Naive thymus-derived CD4-positive, alpha-beta T cell (primary cell): Measurements from ENCODE around the gene CRKL. TPM values are rescaled to one million over a fixed set of nuclear protein-coding genes. Genes with fewer than 3 reads are reported as not detected.

ENCODE experiments used
- ATAC-seq: fragments of 150-1000 bp; cut with Tn5 transposase; 2 replicates; pipeline ENCODE4 v1.10.0; 2021; ENCODE audit warnings: mild to moderate bottlenecking, moderate library complexity
- CTCF ChIA-PET: fragments of 350-600 bp; sonication (Branson Sonifier 250); formaldehyde crosslinking; loops from one replicate; lab custom pipeline; 2021; ENCODE audit warnings: antibody characterized with exemption; lab: Charles Lee
- POLR2A ChIA-PET: fragments of 350-600 bp; sonication (Branson Sonifier 250); formaldehyde crosslinking; loops from one replicate; lab custom pipeline; 2021; ENCODE audit warnings: antibody characterized with exemption, inconsistent platforms; lab: Charles Lee
- DNase-seq, 9 donors: peaks; one replicate each; pipeline versions ENCODE4 v3.0.0 to v3.0.0-alpha.2; 2020 to 2022; ENCODE audit warnings: mixed read lengths in 1 of 9
- H3K27ac ChIP-seq: one replicate; pipeline ENCODE4 v1.7.0; 2013; ENCODE audit warnings: mild to moderate bottlenecking, low read depth, low read length, moderate library complexity
- H3K27me3 ChIP-seq, 2 donors: one replicate each; pipeline ENCODE4 v1.7.0; 2013; ENCODE audit warnings: low read length in 2 of 2, mild to moderate bottlenecking in 2 of 2, moderate library complexity in 2 of 2; ENCODE audit not compliant: control insufficient read depth in 2 of 2, insufficient read depth in 2 of 2
- H3K36me3 ChIP-seq, 3 experiments: 1 replicate in 2 of 3; 2 replicates in 1 of 3; pipeline ENCODE4 v1.7.0; 2013; ENCODE audit warnings: low read length in 3 of 3, mild to moderate bottlenecking in 3 of 3, moderate library complexity in 1 of 3; ENCODE audit not compliant: insufficient read depth in 3 of 3, control insufficient read depth in 2 of 3
- H3K4me1 ChIP-seq, 2 donors: one replicate each; pipeline ENCODE4 v1.7.0; 2013; ENCODE audit warnings: low read length in 2 of 2, mild to moderate bottlenecking in 2 of 2, moderate library complexity in 1 of 2; ENCODE audit not compliant: control insufficient read depth in 2 of 2, insufficient read depth in 2 of 2
- H3K4me3 ChIP-seq: 2 replicates; pipeline ENCODE4 v1.7.0; 2013; ENCODE audit warnings: mild to moderate bottlenecking, low read length
- H3K9me3 ChIP-seq, 3 experiments: 1 replicate in 2 of 3; 2 replicates in 1 of 3; pipeline ENCODE4 v1.7.0; 2013; ENCODE audit warnings: low read length in 3 of 3; ENCODE audit not compliant: control insufficient read depth in 2 of 3
- H3K27ac Mint-ChIP-seq, 9 donors: one replicate each; pipeline ENCODE4 v1.8.0; 2020 to 2022; ENCODE audit warnings: mixed read lengths in 9 of 9, mild to moderate bottlenecking in 8 of 9, moderate library complexity in 5 of 9, inconsistent platforms in 2 of 9
- H3K27me3 Mint-ChIP-seq, 5 donors: one replicate each; pipeline ENCODE4 v1.8.0; 2021 to 2022; ENCODE audit warnings: mixed read lengths in 5 of 5, mild to moderate bottlenecking in 1 of 5
- H3K36me3 Mint-ChIP-seq, 5 donors: one replicate each; pipeline ENCODE4 v1.8.0; 2020 to 2022; ENCODE audit warnings: mixed read lengths in 5 of 5, mild to moderate bottlenecking in 3 of 5, inconsistent platforms in 1 of 5
- H3K4me1 Mint-ChIP-seq, 7 donors: one replicate each; pipeline ENCODE4 v1.8.0; 2020 to 2022; ENCODE audit warnings: mixed read lengths in 7 of 7, mild to moderate bottlenecking in 3 of 7, inconsistent platforms in 1 of 7
- H3K4me3 Mint-ChIP-seq, 10 donors: one replicate each; pipeline ENCODE4 v1.8.0; 2020 to 2022; ENCODE audit warnings: mild to moderate bottlenecking in 10 of 10, mixed read lengths in 10 of 10, moderate library complexity in 6 of 10, inconsistent platforms in 2 of 10
- H3K9me3 Mint-ChIP-seq, 11 donors: one replicate each; pipeline ENCODE4 v1.8.0; 2020 to 2022; ENCODE audit warnings: mixed read lengths in 11 of 11, mild to moderate bottlenecking in 4 of 11, inconsistent platforms in 1 of 11, moderate library complexity in 1 of 11
- intact Hi-C, 2 donors: fragments of 100-400 bp; cut with micrococcal nuclease; formaldehyde crosslinking; loops; one replicate each; pipeline ENCODE4 v1.15.1; 2023
- polyA plus RNA-seq, 2 donors: library from polyadenylated mRNA; unstranded; fragments of 300-500 nt; fragmentation: Illumina TruSeq; gene quantifications; one replicate each; pipeline ENCODE4 v1.2.3, GENCODE V29; 2021
- total RNA-seq, 6 experiments: library from RNA in 5 of 6; stranded (reverse) in 5 of 6; gene quantifications; 1 replicate in 5 of 6; 2 replicates in 1 of 6; pipeline ENCODE4 v1.2.3 and lab custom pipeline; 2021 to 2026

Gene CRKL
- total and polyA plus RNA-seq, 7 experiments from 2014 or later: 38.9 to 82.7 (median 65.8) TPM

DNA sequence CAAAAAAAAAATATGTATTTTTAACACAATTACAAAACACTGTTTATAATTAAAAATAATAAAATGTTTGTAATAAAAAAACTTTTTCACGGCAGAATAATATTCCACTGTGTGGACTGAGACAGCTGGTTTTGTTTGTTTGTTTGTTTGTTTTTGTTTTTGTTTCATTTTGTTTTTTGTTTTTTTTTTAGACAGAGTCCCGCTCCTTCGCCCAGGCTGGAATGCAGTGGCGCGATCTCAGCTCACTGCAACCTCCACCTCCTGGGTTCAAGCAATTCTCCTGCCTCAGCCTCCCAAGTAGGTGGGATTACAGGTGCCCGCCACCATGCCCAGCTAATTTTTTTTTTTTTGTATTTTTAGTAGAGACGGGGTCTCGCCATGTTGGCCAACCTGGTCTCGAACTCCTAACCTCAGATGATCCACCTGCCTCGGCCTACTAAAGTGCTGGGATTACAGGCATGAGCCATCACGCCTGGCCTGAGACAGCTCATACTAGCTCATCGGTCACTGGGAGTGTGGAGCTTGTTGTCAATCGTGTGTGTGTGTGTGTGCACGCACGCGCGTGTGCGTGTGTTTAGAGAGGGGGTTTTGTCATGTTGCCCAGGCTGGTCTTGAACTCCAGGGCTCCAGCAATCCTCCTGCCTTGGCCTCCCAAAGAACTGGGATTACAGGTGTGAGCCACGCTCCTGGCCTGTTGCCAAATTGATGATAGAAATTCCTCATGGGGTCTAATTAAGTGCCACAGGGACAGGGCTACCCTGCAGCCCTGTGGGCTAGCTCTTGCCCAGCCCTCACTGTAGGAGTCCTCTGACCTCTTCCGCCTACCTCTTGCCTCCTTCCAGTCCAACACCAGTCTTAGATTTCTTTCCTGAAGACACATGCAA is 42.6 kb downstream of the CRKL start:
- ATAC-seq: no peak
- peaks cover 3 to 6% of the 10 kb centered on the region in 2 donors for H3K4me1 ChIP-seq
- DNase-seq: no peak
- Mint-ChIP-seq H3K27me3 (peaks cover 20 to 46% (median 24%) of the 10 kb centered on the region in 5 donors), H3K4me1 (peaks cover 0 to 25% (median 21%) of the 10 kb centered on the region in 7 donors), H3K36me3 (no peaks in the 10 kb centered on the region), H3K4me3 (no peak overlapping the region), H3K9me3 (peaks cover 0 to 1% (median 0%) of the 10 kb centered on the region in 11 donors), H3K27ac (no peak overlapping the region)
- H3K36me3 ChIP-seq: no peaks in the 10 kb centered on the region
- no peak overlapping the region for H3K4me3 ChIP-seq
- CTCF ChIA-PET: interaction anchor here (0.7 to 1.2 kb wide), 5 partner anchors 11 to 145 kb away, joined by 3 to 6 read pairs (median 3); no protein-coding TSS in a partner anchor
- peaks cover 0 to 9% of the 10 kb centered on the region in 2 donors for H3K27me3 ChIP-seq
- no peaks in the 10 kb centered on the region for H3K9me3 ChIP-seq
- intact Hi-C loops: loop anchor here in 1 of 2 donors (5.0 to 10.0 kb wide), 2 partner anchors 42 to 155 kb away; partner anchors contain the start of gene THAP7
- POLR2A ChIA-PET: interaction anchor here (0.7 kb wide), 1 partner anchor 24 kb away, joined by 3 read pairs; no protein-coding TSS in a partner anchor
- H3K27ac ChIP-seq: no peak overlapping the region

DNA sequence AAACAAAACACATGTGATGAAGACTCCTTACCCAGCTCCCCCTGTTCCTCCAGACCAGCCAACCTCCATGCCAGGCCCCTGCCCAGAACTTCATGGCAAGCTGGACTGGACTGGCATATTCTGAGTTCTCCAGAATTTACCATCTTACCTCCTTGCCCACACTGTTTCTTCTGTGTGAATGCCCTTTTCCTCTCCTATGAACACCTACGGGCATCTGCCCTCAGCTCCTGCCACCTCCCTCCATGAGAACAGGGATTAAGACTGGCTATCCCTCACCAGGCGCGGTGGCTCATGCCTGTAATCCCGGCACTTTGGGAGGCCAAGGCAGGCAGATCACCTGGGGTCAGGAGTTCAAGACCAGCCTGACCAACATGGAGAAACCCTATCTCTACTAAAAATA is 43.4 kb downstream of the CRKL start:
- no peak overlapping the region for H3K27ac Mint-ChIP-seq
- intact Hi-C loops: loop anchor here in 1 of 2 donors (5.0 to 10.0 kb wide), 2 partner anchors 42 to 154 kb away; partner anchors contain the start of gene THAP7
- Histone ChIP-seq H3K36me3 (no peaks in the 10 kb centered on the region), H3K27ac (no peak overlapping the region), H3K4me3 (no peak overlapping the region), H3K27me3 (peaks cover 0 to 9% of the 10 kb centered on the region in 2 donors), H3K4me1 (peaks cover 3 to 6% of the 10 kb centered on the region in 2 donors), H3K9me3 (no peaks in the 10 kb centered on the region)
- peaks cover 0 to 27% (median 21%) of the 10 kb centered on the region in 7 donors for H3K4me1 Mint-ChIP-seq
- peaks cover 0 to 1% (median 0%) of the 10 kb centered on the region in 11 donors for H3K9me3 Mint-ChIP-seq
- ATAC-seq: no peak
- H3K36me3 Mint-ChIP-seq: no peaks in the 10 kb centered on the region
- CTCF ChIA-PET: interaction anchor here (1.2 kb wide), 1 partner anchor 12 kb away, joined by 3 read pairs; no protein-coding TSS in a partner anchor
- DNase-seq: no peak
- POLR2A ChIA-PET: no interaction called here
- peaks cover 20 to 49% (median 24%) of the 10 kb centered on the region in 5 donors for H3K27me3 Mint-ChIP-seq
- no peak overlapping the region for H3K4me3 Mint-ChIP-seq

DNA sequence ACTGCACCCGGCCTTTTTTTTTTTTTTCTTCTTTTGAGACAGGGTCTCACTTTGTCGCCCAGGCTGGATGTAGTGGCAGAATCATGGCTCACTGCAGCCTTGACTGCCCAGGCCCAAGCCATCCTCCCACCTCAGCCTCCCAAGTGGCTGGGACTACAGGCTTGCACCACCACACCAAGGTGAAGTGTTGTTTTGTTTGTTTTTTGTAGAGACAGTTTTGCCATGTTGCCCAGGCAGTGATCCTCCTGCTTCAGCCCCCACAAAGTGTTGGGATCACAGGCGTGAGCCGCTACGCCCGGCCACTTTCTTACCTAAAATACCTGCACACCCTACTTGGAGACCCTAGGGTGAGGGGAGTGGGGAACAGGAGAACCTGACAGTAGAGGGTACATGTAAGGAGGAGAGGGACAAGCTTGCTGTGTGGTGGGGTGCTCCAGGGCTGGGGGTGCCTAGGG is 45.3 kb downstream of the CRKL start:
- Mint-ChIP-seq H3K36me3 (no peaks in the 10 kb centered on the region), H3K4me1 (peaks cover 0 to 22% (median 17%) of the 10 kb centered on the region in 7 donors), H3K27ac (no peak overlapping the region), H3K27me3 (peaks cover 13 to 46% (median 20%) of the 10 kb centered on the region in 5 donors), H3K4me3 (no peak overlapping the region), H3K9me3 (peaks cover 0 to 1% (median 0%) of the 10 kb centered on the region in 11 donors)
- Histone ChIP-seq H3K36me3 (no peaks in the 10 kb centered on the region), H3K27me3 (no peaks in the 10 kb centered on the region), H3K9me3 (no peaks in the 10 kb centered on the region), H3K27ac (no peak overlapping the region), H3K4me1 (no peaks in the 10 kb centered on the region), H3K4me3 (no peak overlapping the region)
- CTCF ChIA-PET: interaction anchor here (0.6 to 0.7 kb wide), 4 partner anchors 14 to 130 kb away, joined by 3 to 5 read pairs (median 4); no protein-coding TSS in a partner anchor
- POLR2A ChIA-PET: no interaction called here
- DNase-seq (no peak), ATAC-seq (no peak)
- intact Hi-C loops: loop anchor here in 1 of 2 donors (1.0 to 10.0 kb wide), 3 partner anchors 40 to 152 kb away; partner anchors contain the start of gene THAP7

DNA sequence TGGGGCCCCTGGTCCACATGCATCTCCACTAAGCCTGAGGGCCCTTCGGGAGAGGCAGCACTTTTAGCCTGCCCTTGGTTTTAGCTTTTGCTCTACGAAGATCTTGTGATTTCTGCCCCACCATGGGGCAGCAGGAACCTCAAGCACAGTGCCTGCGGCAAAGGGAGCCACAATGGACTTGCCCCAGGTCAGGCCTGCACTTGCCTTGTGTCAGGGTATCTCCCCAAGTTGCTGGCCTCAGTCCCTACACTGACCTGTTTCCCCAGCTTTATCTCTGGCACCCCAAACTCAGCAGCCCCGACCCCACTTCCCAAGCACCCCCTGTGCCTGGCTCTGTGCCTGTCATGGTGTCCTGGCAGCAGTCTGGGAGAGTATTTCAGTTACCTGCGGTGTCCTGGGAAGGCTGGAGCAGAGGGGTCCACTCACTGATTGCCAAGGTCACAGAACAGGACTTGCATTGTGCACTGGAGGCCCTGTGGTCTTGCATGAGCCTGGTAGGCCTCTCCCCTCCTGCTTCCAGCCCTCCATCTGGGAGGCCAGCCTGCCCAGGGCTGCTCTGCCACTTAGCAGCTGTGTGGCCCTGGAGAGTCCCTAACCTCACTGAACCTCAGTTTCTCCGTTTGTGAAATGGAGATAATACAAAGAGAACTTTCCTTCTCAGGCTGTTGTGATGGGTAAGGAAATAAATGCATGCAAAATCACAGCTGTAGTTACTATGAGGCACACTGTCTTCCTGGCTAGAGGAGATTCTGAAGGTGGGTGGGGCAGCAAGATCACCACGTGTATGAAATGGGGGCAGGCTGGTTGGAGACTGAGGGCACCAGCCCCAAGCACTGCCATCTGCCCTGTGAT is 46.2 kb downstream of the CRKL start:
- Histone ChIP-seq H3K9me3 (no peaks in the 10 kb centered on the region), H3K27ac (no peak overlapping the region), H3K4me3 (no peak overlapping the region), H3K4me1 (no peaks in the 10 kb centered on the region), H3K36me3 (no peaks in the 10 kb centered on the region), H3K27me3 (no peaks in the 10 kb centered on the region)
- ATAC-seq (no peak), DNase-seq (no peak)
- Mint-ChIP-seq H3K27me3 (peaks cover 5 to 37% (median 14%) of the 10 kb centered on the region in 5 donors), H3K4me3 (peak overlapping the region in 8 of 10 donors; percentile 15 to 84 (median 56)), H3K4me1 (peaks cover 0 to 17% (median 12%) of the 10 kb centered on the region in 7 donors), H3K9me3 (peaks cover 0 to 1% (median 0%) of the 10 kb centered on the region in 11 donors), H3K36me3 (no peaks in the 10 kb centered on the region), H3K27ac (peak overlapping the region in 2 of 9 donors; percentile 3 to 23)
- POLR2A ChIA-PET: no interaction called here
- intact Hi-C loops: loop anchor here in 1 of 2 donors (5.0 to 10.0 kb wide), 2 partner anchors 39 to 151 kb away; partner anchors contain the start of gene THAP7
- CTCF ChIA-PET: no interaction called here

DNA sequence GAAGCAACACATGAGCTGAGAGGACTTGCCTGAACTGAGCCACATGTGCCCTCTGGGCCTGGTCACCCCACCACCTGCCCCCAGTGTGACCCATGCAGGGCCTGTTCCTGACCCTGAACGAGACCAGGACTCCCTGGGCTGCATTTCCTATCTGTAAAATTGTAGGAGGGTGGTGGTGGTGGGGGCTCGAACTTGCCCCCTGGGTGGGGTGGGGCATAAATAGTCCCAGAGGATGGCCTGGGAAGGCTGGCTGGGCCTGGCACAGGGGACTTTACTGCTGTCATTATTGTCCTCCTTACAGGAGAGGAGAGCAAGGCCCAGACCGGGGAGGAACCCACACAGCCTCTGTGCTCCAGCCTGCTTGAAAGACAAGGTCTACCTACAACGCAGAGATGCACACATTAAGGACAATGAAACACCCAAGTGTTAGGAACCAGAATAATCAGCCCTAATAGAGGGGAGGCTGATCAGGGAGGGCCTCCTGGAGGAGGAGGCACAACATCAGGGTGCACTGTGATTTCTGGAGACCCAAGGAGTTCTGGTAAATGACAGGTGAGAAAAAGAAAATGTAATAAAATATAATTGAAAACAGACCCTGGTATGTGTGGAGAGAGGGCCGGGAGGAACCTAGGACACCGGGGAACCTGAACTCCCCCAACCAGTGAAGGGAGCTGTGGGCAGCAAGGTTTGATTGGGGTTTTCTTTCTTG is 47.0 kb downstream of the CRKL start:
- Mint-ChIP-seq H3K27ac (peak overlapping the region in 6 of 9 donors; percentile 3 to 78 (median 32)), H3K9me3 (peaks cover 0 to 1% (median 0%) of the 10 kb centered on the region in 11 donors), H3K4me1 (peaks cover 0 to 17% (median 12%) of the 10 kb centered on the region in 7 donors), H3K27me3 (peaks cover 4 to 33% (median 11%) of the 10 kb centered on the region in 5 donors), H3K4me3 (peak overlapping the region; percentile 72 to 88 (median 82)), H3K36me3 (no peaks in the 10 kb centered on the region)
- H3K4me3 ChIP-seq: no peak overlapping the region
- H3K27me3 ChIP-seq: no peaks in the 10 kb centered on the region
- H3K36me3 ChIP-seq: no peaks in the 10 kb centered on the region
- ChIA-PET POLR2A (no interaction called here), CTCF (no interaction called here)
- no peaks in the 10 kb centered on the region for H3K4me1 ChIP-seq
- ATAC-seq (no peak), DNase-seq (no peak)
- no peaks in the 10 kb centered on the region for H3K9me3 ChIP-seq
- intact Hi-C loops: loop anchor here in 1 of 2 donors (5.0 to 10.0 kb wide), 2 partner anchors 38 to 151 kb away; partner anchors contain the start of gene THAP7
- H3K27ac ChIP-seq: peak overlapping the region; percentile 7
